ENCODE data around the gene CST9. TPM values are rescaled to one million over a fixed set of nuclear protein-coding genes. Genes with fewer than 3 reads are reported as not detected.
A peak's percentile ranks its signal among the peaks of the same experiment; 100 is the strongest.

CST9 gene
- total and polyA plus RNA-seq, 9 of the 15 experiments (the other 6 are each of a cell fraction or from before 2014, with no cell fraction given) = not detected

- no peak for TF ChIP-seq ID3 (CRISPR knock-in tag; IDR thresholded peaks at IDR 0.05)
- TF ChIP-seq ID3 (tag; IDR thresholded peaks at IDR 0.05) = 0 out of 2 replicates have a peak, but pooled peaks have one; percentile 22
- 0 out of 6 replicates have a peak, but pooled peaks of 1 of the 3 experiments have one; percentile 36 for TF ChIP-seq ZBTB11 (CRISPR knock-in tag; IDR thresholded peaks at IDR 0.05)
- TF ChIP-seq RB1 (IDR thresholded peaks at IDR 0.05; ENCODE audit: low read depth) = peak; percentile 30
- peak; percentile 81 for TF ChIP-seq VEZF1 (CRISPR knock-in tag; IDR thresholded peaks at IDR 0.05)
- TF ChIP-seq POLR2A (conservative IDR thresholded peaks at IDR 0.05) = peak; percentile 85
- no peak for TF ChIP-seq CREB5 (CRISPR knock-in tag; IDR thresholded peaks at IDR 0.05)
- TF ChIP-seq ELK3 (CRISPR knock-in tag; IDR thresholded peaks at IDR 0.05) = no peak
- TF ChIP-seq SAP30 (IDR thresholded peaks at IDR 0.05; ENCODE audit: borderline replicate concordance, insufficient read depth, low read depth, low read length, poor library complexity, severe bottlenecking) = peak; percentile 61
- TF ChIP-seq E2F1 (CRISPR knock-in tag; IDR thresholded peaks at IDR 0.05) = no peak
- TF ChIP-seq POLR2G (IDR thresholded peaks at IDR 0.05; ENCODE audit: low read depth, low read length) = peak; percentile 94
- TF ChIP-seq TBL1XR1 (IDR thresholded peaks at IDR 0.05; ENCODE audit: low read length in 2 of 2) = no peak
- no peak for TF ChIP-seq FOXO4 (CRISPR knock-in tag; IDR thresholded peaks at IDR 0.05)
Observed at GRCh38 chr20:23637282-23638221, 31.8 kb upstream of the CST9 start, which contains the start of gene CST3 (continued).
